Type B pancreatic cell (in vitro differentiated cells): ENCODE results near the gene ANKK1. TPM values are rescaled to one million over a fixed set of nuclear protein-coding genes. Genes with fewer than 3 reads are reported as not detected.

ENCODE experiments used
- DNase-seq: peaks from one replicate; pipeline ENCODE4 v3.0.0; 2021; ENCODE audit warnings: mixed read lengths; ENCODE audit not compliant: unreplicated experiment; ENCODE audit errors: extremely low spot score
- H3K27ac Mint-ChIP-seq: 2 replicates; pipeline ENCODE4 v1.8.0; 2021; ENCODE audit warnings: mild to moderate bottlenecking, mixed read lengths
- H3K27me3 Mint-ChIP-seq: 2 replicates; pipeline ENCODE4 v1.8.0; 2021; ENCODE audit warnings: mixed read lengths
- H3K36me3 Mint-ChIP-seq: 2 replicates; pipeline ENCODE4 v1.8.0; 2021; ENCODE audit warnings: mixed read lengths
- H3K4me1 Mint-ChIP-seq: one replicate; pipeline ENCODE4 v1.8.0; 2021; ENCODE audit warnings: mixed read lengths; ENCODE audit not compliant: unreplicated experiment
- H3K4me3 Mint-ChIP-seq: 2 replicates; pipeline ENCODE4 v1.8.0; 2021; ENCODE audit warnings: mild to moderate bottlenecking, mixed read lengths
- H3K9me3 Mint-ChIP-seq: 2 replicates; pipeline ENCODE4 v1.8.0; 2021; ENCODE audit warnings: mixed read lengths
- total RNA-seq: library from RNA; stranded (reverse); gene quantifications from 2 replicates; pipeline ENCODE4 v1.2.1, GENCODE V29; 2021; ENCODE audit warnings: low replicate concordance
- TF ChIP-seq, protein P1 (sequence below): fragments of 200-600 bp; sonication (generic); conservative IDR thresholded peaks from 2 replicates; pipeline ENCODE4 v1.5.0; 2021; ENCODE audit warnings: antibody characterized with exemption, mild to moderate bottlenecking

ANKK1 gene
- total RNA-seq, 1 donor from 2014 or later = 0.53 TPM

DNA sequence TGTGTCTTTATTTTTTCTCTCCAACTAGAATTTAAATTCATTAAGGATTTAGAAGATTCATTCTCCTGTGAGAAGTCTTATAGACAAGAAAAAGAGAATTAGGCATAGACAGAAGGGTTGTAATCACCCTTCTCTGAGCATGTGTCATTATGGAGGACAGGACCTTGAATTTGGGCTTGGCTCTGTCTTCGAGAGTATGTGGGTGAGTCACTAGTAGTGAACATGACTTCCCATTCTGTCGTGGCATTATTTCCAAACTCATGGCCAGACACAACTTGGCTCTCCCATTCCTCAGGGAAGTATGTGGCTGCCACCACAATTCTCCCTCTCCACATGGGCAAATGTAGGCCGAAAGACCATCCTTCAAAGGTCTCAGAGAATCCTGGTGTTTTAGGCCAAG, 14.3 kb upstream of the ANKK1 start:
- Mint-ChIP-seq H3K4me1 (peaks cover 6% of the 10 kb centered on the region), H3K27me3 (peaks cover 3% of the 10 kb centered on the region), H3K9me3 (no peaks in the 10 kb centered on the region), H3K36me3 (peaks cover 20% of the 10 kb centered on the region), H3K27ac (no peak overlapping the region), H3K4me3 (no peak overlapping the region)
- DNase-seq = no peak
- TF ChIP-seq, protein P1, sequence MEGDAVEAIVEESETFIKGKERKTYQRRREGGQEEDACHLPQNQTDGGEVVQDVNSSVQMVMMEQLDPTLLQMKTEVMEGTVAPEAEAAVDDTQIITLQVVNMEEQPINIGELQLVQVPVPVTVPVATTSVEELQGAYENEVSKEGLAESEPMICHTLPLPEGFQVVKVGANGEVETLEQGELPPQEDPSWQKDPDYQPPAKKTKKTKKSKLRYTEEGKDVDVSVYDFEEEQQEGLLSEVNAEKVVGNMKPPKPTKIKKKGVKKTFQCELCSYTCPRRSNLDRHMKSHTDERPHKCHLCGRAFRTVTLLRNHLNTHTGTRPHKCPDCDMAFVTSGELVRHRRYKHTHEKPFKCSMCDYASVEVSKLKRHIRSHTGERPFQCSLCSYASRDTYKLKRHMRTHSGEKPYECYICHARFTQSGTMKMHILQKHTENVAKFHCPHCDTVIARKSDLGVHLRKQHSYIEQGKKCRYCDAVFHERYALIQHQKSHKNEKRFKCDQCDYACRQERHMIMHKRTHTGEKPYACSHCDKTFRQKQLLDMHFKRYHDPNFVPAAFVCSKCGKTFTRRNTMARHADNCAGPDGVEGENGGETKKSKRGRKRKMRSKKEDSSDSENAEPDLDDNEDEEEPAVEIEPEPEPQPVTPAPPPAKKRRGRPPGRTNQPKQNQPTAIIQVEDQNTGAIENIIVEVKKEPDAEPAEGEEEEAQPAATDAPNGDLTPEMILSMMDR = no peak

DNA sequence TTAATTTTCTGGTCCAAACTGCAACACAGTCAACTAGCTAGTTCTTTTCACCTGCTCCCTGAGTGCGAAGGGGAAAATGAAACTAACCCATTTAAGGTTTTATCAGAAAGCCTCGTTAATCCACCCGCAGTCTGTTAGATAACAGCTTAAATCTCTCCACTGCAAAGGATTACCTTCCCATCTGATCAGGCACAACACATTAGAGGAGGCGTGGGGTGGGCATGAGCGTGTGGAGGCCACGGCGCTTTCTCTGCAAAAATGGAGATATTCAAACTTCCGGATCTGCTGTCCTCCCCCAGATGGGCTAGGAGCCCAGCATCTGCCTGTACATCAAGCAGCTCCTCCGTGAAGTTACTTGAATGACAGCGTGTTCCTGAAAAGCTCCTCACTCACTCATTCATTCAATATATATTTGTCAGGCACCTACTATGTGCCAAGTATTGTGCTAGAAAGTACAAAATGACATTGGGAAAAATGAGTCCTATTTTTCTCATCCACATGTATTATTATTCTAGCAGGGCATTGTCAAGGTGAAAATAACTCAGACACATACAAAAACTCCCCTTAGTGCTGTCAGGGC, 13.5 kb upstream of the ANKK1 start:
- TF ChIP-seq, protein P1 = no peak
- Mint-ChIP-seq H3K27ac (no peak overlapping the region), H3K4me1 (peaks cover 6% of the 10 kb centered on the region), H3K36me3 (peaks cover 16% of the 10 kb centered on the region), H3K27me3 (peaks cover 3% of the 10 kb centered on the region), H3K9me3 (no peaks in the 10 kb centered on the region), H3K4me3 (no peak overlapping the region)
- DNase-seq = no peak

DNA sequence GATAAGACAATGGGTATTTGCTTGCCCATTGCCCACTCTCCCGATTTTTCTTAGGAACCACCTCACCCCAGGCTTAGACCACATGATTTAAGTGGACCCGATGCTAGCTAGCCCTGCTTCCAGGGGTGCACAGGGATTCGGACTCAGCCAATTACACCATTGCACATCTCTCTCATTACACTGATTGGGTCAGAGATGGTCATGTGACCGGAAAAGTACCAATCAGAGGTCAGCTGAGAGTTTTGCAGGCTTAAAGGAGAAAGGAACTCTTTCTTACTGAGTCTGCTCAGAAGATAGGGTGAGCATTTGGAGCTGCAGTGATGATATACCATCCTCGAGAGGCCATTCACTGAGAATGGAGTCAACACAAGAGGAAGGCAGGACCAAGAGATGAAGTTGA, 12.2 kb upstream of the ANKK1 start:
- Mint-ChIP-seq H3K9me3 (no peaks in the 10 kb centered on the region), H3K4me3 (no peak overlapping the region), H3K36me3 (peaks cover 17% of the 10 kb centered on the region), H3K27ac (no peak overlapping the region), H3K27me3 (peaks cover 3% of the 10 kb centered on the region), H3K4me1 (peaks cover 6% of the 10 kb centered on the region)
- TF ChIP-seq, protein P1 = no peak
- DNase-seq = no peak

DNA sequence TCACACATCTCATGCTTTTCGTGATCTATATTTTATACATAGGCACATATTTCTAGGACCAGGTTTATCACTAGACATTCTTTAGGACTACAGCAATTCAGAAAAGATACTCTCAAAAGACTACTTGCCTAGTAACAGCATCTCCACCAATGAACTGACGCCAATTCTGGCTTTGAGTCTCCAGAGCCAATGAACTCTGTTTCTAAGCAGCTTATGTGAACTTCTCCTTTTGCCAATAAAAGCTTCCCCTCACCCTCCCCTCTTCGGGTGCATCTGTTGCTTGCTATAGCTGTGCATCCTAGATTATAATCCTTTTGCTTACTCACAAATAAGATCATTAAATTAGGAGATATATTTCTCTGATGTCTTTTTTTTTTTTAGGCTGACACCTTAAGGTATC, 11.4 kb upstream of the ANKK1 start:
- Mint-ChIP-seq H3K4me3 (no peak overlapping the region), H3K9me3 (no peaks in the 10 kb centered on the region), H3K27me3 (peaks cover 3% of the 10 kb centered on the region), H3K27ac (no peak overlapping the region), H3K4me1 (peaks cover 6% of the 10 kb centered on the region), H3K36me3 (peaks cover 18% of the 10 kb centered on the region)
- TF ChIP-seq, protein P1 = no peak
- no peak for DNase-seq

DNA sequence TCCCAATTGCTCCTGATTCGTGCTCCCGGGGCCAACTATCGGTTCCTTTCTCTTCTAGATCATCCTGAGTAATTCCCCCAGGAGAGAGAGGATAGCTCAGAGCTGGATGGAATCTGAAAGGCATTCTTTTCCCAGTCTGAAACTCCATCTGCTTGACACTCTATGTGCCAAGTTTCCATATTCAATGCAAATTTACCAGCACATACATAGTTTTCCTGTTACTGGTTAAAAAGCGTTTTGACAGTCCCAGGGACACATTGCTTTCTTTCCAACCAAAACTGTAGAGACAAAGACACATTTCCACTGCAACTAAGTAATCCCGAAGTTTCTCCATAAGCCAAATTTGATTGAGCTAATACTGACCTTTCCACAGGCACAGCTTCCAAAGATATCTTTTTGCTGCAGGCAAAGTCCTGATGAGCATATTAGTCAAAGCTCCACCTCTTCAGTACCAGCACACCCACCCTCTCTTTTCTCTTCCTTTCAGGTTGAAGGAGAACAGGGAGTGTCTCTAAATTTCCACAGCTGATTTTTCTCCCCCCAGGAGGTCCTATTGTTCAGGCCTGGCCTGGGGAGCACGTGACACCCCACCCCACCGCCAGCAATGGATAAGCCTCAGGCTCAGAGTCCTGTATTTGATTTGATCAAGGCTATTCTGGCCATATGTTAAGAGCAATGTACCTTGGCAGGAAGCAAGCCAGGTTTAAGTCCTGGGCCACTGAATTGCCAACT, 9.7 kb upstream of the ANKK1 start:
- Mint-ChIP-seq H3K27ac (peak overlapping the region; percentile 15), H3K4me1 (peaks cover 6% of the 10 kb centered on the region), H3K9me3 (no peaks in the 10 kb centered on the region), H3K36me3 (peaks cover 16% of the 10 kb centered on the region), H3K27me3 (peaks cover 3% of the 10 kb centered on the region), H3K4me3 (no peak overlapping the region)
- TF ChIP-seq, protein P1 = no peak
- no peak for DNase-seq
